Body of pancreas (tissue), 4 donors: Measurements from ENCODE around the gene GPRC5B.

Source experiments
- POLR2A ChIP-seq, 3 donors: fragments of 450-650 bp; IDR thresholded peaks; one replicate each; pipeline ENCODE4 v1.6.1; 2016; ENCODE audit warnings: antibody characterized with exemption in 3 of 3, mild to moderate bottlenecking in 2 of 3
- TF ChIP-seq, protein P1 (sequence below), 7 experiments: fragments of 450-650 bp in 4 of 7; fragments of 200-600 bp in 3 of 7; sonication (generic) in 3 of 7; IDR thresholded peaks; one replicate each; pipeline ENCODE4 v1.5.1; 2016 to 2019; ENCODE audit warnings: antibody characterized with exemption in 7 of 7

- TF ChIP-seq, protein P1, sequence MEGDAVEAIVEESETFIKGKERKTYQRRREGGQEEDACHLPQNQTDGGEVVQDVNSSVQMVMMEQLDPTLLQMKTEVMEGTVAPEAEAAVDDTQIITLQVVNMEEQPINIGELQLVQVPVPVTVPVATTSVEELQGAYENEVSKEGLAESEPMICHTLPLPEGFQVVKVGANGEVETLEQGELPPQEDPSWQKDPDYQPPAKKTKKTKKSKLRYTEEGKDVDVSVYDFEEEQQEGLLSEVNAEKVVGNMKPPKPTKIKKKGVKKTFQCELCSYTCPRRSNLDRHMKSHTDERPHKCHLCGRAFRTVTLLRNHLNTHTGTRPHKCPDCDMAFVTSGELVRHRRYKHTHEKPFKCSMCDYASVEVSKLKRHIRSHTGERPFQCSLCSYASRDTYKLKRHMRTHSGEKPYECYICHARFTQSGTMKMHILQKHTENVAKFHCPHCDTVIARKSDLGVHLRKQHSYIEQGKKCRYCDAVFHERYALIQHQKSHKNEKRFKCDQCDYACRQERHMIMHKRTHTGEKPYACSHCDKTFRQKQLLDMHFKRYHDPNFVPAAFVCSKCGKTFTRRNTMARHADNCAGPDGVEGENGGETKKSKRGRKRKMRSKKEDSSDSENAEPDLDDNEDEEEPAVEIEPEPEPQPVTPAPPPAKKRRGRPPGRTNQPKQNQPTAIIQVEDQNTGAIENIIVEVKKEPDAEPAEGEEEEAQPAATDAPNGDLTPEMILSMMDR (IDR thresholded peaks at IDR 0.05), result no peak
- no peak for TF ChIP-seq POLR2A (IDR thresholded peaks at IDR 0.05)
These were observed 4.2 kb upstream of the GPRC5B start for GRCh38 chr16:19888834-19889233.
